Esophagus muscularis mucosa (tissue), 4 donors: ENCODE data around the gene PKM. TPM values are rescaled to one million over a fixed set of nuclear protein-coding genes. Genes with fewer than 3 reads are reported as not detected.
A peak's percentile ranks its signal among the peaks of the same experiment; 100 is the strongest.
"Not testable (repeated sequence)": the region's sequence is repeated elsewhere in the genome, so short reads cannot be mapped to it uniquely, and the experiment has no call there.

Source experiments
- DNase-seq: peaks from one replicate; pipeline ENCODE4 v3.0.0-alpha.2; 2017; ENCODE audit errors: extremely low spot score
- H3K27ac ChIP-seq, 4 donors: fragments of 200-600 bp; sonication (generic); replicated peaks in 1 of 4; 1 replicate in 3 of 4; 2 replicates in 1 of 4; pipeline ENCODE4 v1.5.1; 2016 to 2019; ENCODE audit warnings: mild to moderate bottlenecking in 1 of 4
- H3K27me3 ChIP-seq, 4 donors: fragments of 200-600 bp; sonication (generic); one replicate each; pipeline versions ENCODE4 v1.5.1 to v1.6.0; 2016 to 2019
- H3K36me3 ChIP-seq, 4 donors: fragments of 200-600 bp; sonication (generic); one replicate each; pipeline ENCODE4 v1.5.1; 2016 to 2019
- H3K4me1 ChIP-seq, 4 donors: fragments of 200-600 bp; sonication (generic); one replicate each; pipeline ENCODE4 v1.5.1; 2016 to 2019
- H3K4me3 ChIP-seq, 4 donors: fragments of 200-600 bp; sonication (generic); 1 replicate in 2 of 4; 2 replicates in 2 of 4; pipeline ENCODE4 v1.5.1; 2016 to 2019; ENCODE audit warnings: mild to moderate bottlenecking in 4 of 4, moderate library complexity in 1 of 4
- H3K9me3 ChIP-seq, 4 donors: fragments of 200-600 bp; sonication (generic); 1 replicate in 3 of 4; 2 replicates in 1 of 4; pipeline ENCODE4 v1.5.1; 2016 to 2019
- EP300 ChIP-seq: sonication (generic); formaldehyde crosslinking; IDR thresholded peaks from one replicate; pipeline ENCODE4 v1.6.1; 2017; ENCODE audit warnings: antibody characterized with exemption
- POLR2A ChIP-seq: fragments of 450-650 bp; IDR thresholded peaks from one replicate; pipeline ENCODE4 v1.6.1; 2017; ENCODE audit warnings: antibody characterized with exemption, moderate library complexity, mild to moderate bottlenecking, low read depth
- POLR2AphosphoS5 ChIP-seq, 2 donors: sonication (generic); formaldehyde crosslinking; IDR thresholded peaks; one replicate each; pipeline ENCODE4 v1.6.1; 2017; ENCODE audit warnings: antibody characterized with exemption in 2 of 2
- WGBS: methylation state at CpG from one replicate; pipeline ENCODE4 v1.1.5; 2018; 5-methylcytosine and 5-hydroxymethylcytosine counted together
- intact Hi-C: fragments of 100-400 bp; cut with DNase I; formaldehyde crosslinking; loops from one replicate; pipeline ENCODE4 v1.15.1; 2023
- total RNA-seq, 4 donors: library from RNA; depleted of rRNA; stranded (reverse); fragments of >200 nt; gene quantifications; one replicate each; pipeline versions ENCODE4 v1.1.0 to v1.2.1, GENCODE V29; 2016
- TF ChIP-seq, protein P1 (sequence below), 3 experiments: fragments of 200-600 bp in 2 of 3; fragments of 450-650 bp in 1 of 3; sonication (generic) in 2 of 3; IDR thresholded peaks; one replicate each; pipeline ENCODE4 v1.5.1; 2017 to 2019; ENCODE audit warnings: antibody characterized with exemption in 3 of 3, mild to moderate bottlenecking in 2 of 3, moderate library complexity in 1 of 3

Gene PKM
- total RNA-seq, result 100 to 1,000 TPM; 392 to 605 (median 482) TPM

DNA sequence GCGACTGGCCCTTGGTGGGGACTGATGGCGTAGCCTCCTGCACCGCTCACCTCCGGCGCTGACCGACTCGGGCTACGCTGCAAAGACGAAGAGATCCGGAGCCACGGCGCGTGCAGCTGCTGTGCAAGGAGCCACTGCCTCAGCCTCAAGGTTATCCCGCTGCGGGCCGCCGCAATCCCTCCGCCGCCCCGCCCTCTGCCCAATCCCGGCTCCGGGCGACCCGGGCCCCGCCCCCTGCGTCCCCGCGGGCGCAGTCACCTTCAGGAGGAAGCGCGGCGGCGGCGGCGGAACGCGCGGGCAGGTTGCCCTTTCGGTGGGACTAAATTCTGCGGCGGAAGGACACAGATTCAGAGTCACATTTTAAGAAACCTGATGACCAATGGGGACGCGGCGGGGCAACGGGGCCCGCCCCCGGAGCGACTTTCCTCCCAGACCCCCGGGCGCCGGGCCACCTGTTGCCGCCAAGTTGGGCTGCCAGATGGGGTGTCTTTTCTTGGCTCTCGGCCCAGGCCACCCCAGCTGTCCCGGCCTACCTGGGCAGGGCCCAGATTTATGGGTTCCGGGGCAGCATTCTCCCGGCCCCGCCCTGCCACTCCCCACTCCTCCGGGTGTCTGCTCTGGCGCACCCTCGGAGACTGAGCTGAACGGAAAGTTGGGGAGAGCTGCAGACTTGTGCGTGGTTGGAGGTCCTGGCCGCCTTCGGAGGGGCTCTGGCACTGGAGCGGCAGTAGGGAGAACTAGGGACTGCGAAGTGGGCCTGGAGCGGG lies at the start of gene PKM:
Gene PKM (minus strand): TSS at position 125 of the 767 bp plus-strand sequence. CDS start 12,093 bp downstream, outside the sequence.
- 0% methylated on average over 19 of the region's 67 CpGs for WGBS
- Histone ChIP-seq H3K4me1 (peaks cover 41 to 49% (median 48%) of the 10 kb centered on the region in 4 donors), H3K9me3 (no peaks in the 10 kb centered on the region), H3K4me3 (peak within 1 kb of the TSS; percentile 69 to 92 (median 83)), H3K27me3 (no peaks in the 10 kb centered on the region), H3K27ac (peak within 1 kb of the TSS; percentile 94 to 99 (median 96)), H3K36me3 (no peaks in the 10 kb centered on the region)
- DNase-seq, result peak; percentile 99
- peak; percentile 90 to 99 for TF ChIP-seq POLR2AphosphoS5 (IDR thresholded peaks at IDR 0.05)
- TF ChIP-seq, protein P1, sequence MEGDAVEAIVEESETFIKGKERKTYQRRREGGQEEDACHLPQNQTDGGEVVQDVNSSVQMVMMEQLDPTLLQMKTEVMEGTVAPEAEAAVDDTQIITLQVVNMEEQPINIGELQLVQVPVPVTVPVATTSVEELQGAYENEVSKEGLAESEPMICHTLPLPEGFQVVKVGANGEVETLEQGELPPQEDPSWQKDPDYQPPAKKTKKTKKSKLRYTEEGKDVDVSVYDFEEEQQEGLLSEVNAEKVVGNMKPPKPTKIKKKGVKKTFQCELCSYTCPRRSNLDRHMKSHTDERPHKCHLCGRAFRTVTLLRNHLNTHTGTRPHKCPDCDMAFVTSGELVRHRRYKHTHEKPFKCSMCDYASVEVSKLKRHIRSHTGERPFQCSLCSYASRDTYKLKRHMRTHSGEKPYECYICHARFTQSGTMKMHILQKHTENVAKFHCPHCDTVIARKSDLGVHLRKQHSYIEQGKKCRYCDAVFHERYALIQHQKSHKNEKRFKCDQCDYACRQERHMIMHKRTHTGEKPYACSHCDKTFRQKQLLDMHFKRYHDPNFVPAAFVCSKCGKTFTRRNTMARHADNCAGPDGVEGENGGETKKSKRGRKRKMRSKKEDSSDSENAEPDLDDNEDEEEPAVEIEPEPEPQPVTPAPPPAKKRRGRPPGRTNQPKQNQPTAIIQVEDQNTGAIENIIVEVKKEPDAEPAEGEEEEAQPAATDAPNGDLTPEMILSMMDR (IDR thresholded peaks at IDR 0.05), result no peak
- TF ChIP-seq POLR2A, result peak; percentile 97
- no peak for TF ChIP-seq EP300
- intact Hi-C loops, result loop anchor here (5.0 kb wide), 1 partner anchor 34 kb away; the partner anchor contains the start of gene GRAMD2A

- Histone ChIP-seq H3K4me1 (no peaks in the 10 kb centered on the region), H3K36me3 (no peaks in the 10 kb centered on the region), H3K27me3 (no peaks in the 10 kb centered on the region), H3K4me3 (no peak overlapping the region), H3K9me3 (no peaks in the 10 kb centered on the region), H3K27ac (no peak overlapping the region)
- DNase-seq, result no peak
- TF ChIP-seq POLR2AphosphoS5 (IDR thresholded peaks at IDR 0.05) (no peak), EP300 (no peak), POLR2A (no peak)
- TF ChIP-seq, protein P1 (IDR thresholded peaks at IDR 0.05), result no peak
- 64% methylated on average over 2 of the region's 2 CpGs for WGBS
- intact Hi-C loops, result no loop called here
Observed at GRCh38 chr15:72280751-72281150, 49.8 kb upstream of the PKM start.

DNA sequence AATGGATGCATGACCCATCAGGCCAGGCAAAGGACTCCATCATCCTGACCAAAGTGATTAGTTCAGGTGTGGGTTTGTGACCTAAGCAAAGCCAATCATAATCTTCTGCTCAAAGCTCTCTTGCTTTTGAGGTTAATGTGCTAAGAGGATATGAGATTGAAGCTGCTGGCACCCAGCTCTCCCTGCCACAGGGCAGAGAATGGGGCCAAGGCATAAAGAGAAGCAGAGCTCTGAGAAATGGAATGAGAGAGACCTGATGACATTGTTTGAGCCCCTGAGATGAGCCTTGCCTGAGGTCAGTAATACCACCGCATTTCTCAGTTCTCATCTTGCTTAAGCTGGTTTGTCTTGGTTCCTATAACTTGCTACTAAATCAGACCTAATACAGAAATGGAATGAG lies 47.7 kb upstream of the PKM start:
- H3K36me3 ChIP-seq, result no peaks in the 10 kb centered on the region
- no peak overlapping the region for H3K27ac ChIP-seq
- DNase-seq, result no peak
- TF ChIP-seq POLR2AphosphoS5 (IDR thresholded peaks at IDR 0.05) (no peak), EP300 (no peak), POLR2A (no peak)
- TF ChIP-seq, protein P1 (IDR thresholded peaks at IDR 0.05), result no peak
- no peaks in the 10 kb centered on the region for H3K9me3 ChIP-seq
- no peak overlapping the region for H3K4me3 ChIP-seq
- H3K4me1 ChIP-seq, result peaks cover 0 to 4% (median 0%) of the 10 kb centered on the region in 4 donors
- no peaks in the 10 kb centered on the region for H3K27me3 ChIP-seq
- intact Hi-C loops, result no loop called here
- WGBS, result 83% methylated on average over 1 of the region's 1 CpG

DNA sequence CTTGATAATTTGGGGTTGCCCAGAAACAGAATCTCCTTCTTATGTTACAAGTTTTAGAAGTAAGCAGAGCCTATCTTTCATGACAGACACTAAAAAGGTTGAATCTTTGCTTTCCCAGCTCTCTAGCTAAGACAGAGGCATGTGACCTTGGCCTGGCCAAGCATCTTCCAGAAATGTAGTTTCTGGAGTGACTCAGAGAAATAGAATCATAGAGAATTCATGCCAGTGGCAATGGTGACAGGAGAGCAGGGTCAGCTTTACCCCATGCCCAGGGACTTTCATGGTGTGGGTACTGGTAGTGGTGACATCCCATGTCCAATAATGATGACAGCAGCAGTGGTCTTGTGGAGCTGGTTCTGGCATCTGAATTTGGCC lies 45.3 kb upstream of the PKM start:
- Histone ChIP-seq H3K9me3 (no peaks in the 10 kb centered on the region), H3K4me1 (peaks cover 14 to 20% (median 17%) of the 10 kb centered on the region in 4 donors), H3K27me3 (no peaks in the 10 kb centered on the region), H3K27ac (no peak overlapping the region), H3K36me3 (no peaks in the 10 kb centered on the region), H3K4me3 (no peak overlapping the region)
- intact Hi-C loops, result no loop called here
- no peak for DNase-seq
- TF ChIP-seq POLR2AphosphoS5 (IDR thresholded peaks at IDR 0.05) (no peak), POLR2A (no peak), EP300 (no peak)
- TF ChIP-seq, protein P1 (IDR thresholded peaks at IDR 0.05), result no peak

- H3K4me1 ChIP-seq, result peaks cover 19 to 25% (median 22%) of the 10 kb centered on the region in 4 donors
- H3K9me3 ChIP-seq, H3K27ac ChIP-seq, intact Hi-C loops, H3K36me3 ChIP-seq, H3K4me3 ChIP-seq, H3K27me3 ChIP-seq, DNase-seq: not testable (repeated sequence)
Observed at GRCh38 chr15:72275635-72276325, 44.8 kb upstream of the PKM start.
